Suprapubic skin (tissue), 4 donors: ENCODE data around the gene LMBR1L.

ENCODE experiments used
- POLR2A ChIP-seq, 2 donors: fragments of 450-650 bp; IDR thresholded peaks; one replicate each; pipeline ENCODE4 v1.6.1; 2017; ENCODE audit warnings: antibody characterized with exemption in 2 of 2, mild to moderate bottlenecking in 2 of 2, moderate library complexity in 2 of 2
- POLR2AphosphoS5 ChIP-seq, 3 donors: sonication (generic); formaldehyde crosslinking; IDR thresholded peaks; one replicate each; pipeline ENCODE4 v1.6.1; 2017; ENCODE audit warnings: antibody characterized with exemption in 3 of 3
- TF ChIP-seq, protein P1 (sequence below), 2 donors: fragments of 200-600 bp in 1 of 2; fragments of 450-650 bp in 1 of 2; sonication (generic) in 1 of 2; IDR thresholded peaks; one replicate each; pipeline ENCODE4 v1.5.1; 2016 to 2019; ENCODE audit warnings: antibody characterized with exemption in 2 of 2, mild to moderate bottlenecking in 1 of 2, moderate library complexity in 1 of 2

DNA sequence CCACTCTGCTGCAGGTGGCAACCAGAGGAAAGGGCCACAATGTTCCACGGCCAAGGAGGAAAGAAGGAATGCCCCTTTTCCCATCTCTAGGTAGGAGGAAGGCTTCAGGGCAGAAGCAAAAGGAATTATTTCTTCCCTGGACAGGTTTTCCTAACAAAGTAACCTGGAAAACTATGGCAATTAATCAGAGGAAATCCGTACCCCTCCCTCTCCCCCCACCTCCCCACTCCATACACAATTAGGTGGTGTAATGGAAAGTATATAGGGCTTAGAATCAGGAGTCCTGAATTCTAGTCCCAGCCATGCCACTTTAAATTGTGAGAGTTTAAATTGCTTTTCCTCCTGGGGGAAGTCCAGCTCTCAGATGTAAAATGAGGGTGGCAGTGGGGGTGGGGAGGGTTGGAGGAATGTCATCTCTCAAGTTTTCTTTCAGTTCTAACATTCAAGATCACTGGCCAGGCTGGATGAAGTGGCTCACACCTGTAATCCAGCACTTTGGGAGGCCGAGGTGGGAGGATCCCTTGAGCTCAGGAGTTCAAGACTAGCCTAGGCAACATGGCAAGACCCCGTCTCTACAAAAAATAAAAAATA lies 17.7 kb downstream of the LMBR1L start:
- TF ChIP-seq, protein P1, sequence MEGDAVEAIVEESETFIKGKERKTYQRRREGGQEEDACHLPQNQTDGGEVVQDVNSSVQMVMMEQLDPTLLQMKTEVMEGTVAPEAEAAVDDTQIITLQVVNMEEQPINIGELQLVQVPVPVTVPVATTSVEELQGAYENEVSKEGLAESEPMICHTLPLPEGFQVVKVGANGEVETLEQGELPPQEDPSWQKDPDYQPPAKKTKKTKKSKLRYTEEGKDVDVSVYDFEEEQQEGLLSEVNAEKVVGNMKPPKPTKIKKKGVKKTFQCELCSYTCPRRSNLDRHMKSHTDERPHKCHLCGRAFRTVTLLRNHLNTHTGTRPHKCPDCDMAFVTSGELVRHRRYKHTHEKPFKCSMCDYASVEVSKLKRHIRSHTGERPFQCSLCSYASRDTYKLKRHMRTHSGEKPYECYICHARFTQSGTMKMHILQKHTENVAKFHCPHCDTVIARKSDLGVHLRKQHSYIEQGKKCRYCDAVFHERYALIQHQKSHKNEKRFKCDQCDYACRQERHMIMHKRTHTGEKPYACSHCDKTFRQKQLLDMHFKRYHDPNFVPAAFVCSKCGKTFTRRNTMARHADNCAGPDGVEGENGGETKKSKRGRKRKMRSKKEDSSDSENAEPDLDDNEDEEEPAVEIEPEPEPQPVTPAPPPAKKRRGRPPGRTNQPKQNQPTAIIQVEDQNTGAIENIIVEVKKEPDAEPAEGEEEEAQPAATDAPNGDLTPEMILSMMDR (IDR thresholded peaks at IDR 0.05): no peak
- TF ChIP-seq POLR2A (IDR thresholded peaks at IDR 0.05) (no peak), POLR2AphosphoS5 (IDR thresholded peaks at IDR 0.05) (no peak)
